BLaER1 treated with 17β-estradiol and CSF1 and Interleukin-3, amounts not matched to agents 10 nM and 100 nM (cell line): ENCODE results near the gene CLK2.
"Not testable (repeated sequence)": the region's sequence is repeated elsewhere in the genome, so short reads cannot be mapped to it uniquely, and the experiment has no call there.

Experiments
- H3K27ac ChIP-seq, 11 experiments: shearing (Covaris generic); formaldehyde crosslinking; 2 replicates each; pipeline ENCODE4 v1.8.1; 2022
- H3K27me3 ChIP-seq, 11 experiments: shearing (Covaris generic); formaldehyde crosslinking; 2 replicates each; pipeline ENCODE4 v1.8.1; 2022
- H3K36me3 ChIP-seq, 11 experiments: shearing (Covaris generic); formaldehyde crosslinking; 2 replicates each; pipeline ENCODE4 v1.8.1; 2022
- H3K4me1 ChIP-seq, 10 experiments: shearing (Covaris generic); formaldehyde crosslinking; 2 replicates each; pipeline ENCODE4 v1.8.1; 2022
- H3K4me2 ChIP-seq, 11 experiments: shearing (Covaris generic); formaldehyde crosslinking; 2 replicates each; pipeline ENCODE4 v1.8.1; 2022
- H3K4me3 ChIP-seq, 10 experiments: shearing (Covaris generic); formaldehyde crosslinking; 2 replicates each; pipeline ENCODE4 v1.8.1; 2022
- H3K9ac ChIP-seq, 11 experiments: shearing (Covaris generic); formaldehyde crosslinking; 2 replicates each; pipeline ENCODE4 v1.8.1; 2022
- H3K9me3 ChIP-seq, 11 experiments: shearing (Covaris generic); formaldehyde crosslinking; replicated peaks in 1 of 11; 2 replicates each; pipeline ENCODE4 v1.8.1; 2022
- H4K20me1 ChIP-seq, 11 experiments: shearing (Covaris generic); formaldehyde crosslinking; 2 replicates each; pipeline ENCODE4 v1.8.1; 2022
- Cebpa-rat ChIP-seq, 11 experiments: shearing (Covaris generic); IDR thresholded peaks; 2 replicates each; pipeline ENCODE4 v1.8.1; 2022

The CLK2 gene

DNA sequence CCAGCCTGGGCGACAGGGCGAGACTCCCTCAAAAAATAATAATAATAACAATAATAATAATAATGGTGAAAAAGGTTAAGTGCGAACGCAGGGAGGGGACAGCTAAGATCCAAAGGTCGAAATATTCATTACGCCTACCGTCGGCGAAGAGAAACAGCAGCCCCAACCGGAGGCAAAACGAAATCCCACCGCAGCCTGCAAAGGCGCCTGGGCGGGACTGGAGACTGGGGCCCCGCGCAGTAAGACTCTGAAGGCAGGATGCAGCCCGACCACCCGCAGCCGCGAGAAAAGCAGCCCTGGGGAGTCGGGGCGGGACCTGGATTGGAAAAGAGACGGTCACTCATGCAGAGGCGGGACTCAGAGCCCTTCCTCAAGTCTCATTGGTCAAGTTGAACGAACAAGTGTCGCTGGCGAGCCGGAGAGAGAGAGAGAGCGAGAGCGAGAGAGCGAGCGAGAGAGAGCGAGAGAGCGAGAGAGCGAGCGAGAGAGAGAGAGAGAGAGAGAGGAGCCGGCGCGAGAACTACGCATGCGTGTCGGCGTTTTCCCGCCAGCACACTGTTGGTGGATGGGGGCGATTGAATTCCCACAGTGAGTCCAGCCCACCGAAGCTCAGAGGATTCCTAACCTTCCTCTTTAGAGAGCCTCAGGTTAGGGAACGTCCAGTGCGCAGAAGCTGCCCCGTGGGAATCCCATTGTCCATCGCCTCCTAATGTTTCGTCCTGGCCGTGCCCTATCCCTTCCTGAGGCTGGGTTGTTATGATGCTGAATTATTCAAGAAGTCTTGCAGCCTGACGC, 28.7 kb downstream of the CLK2 start:
- H3K27me3 ChIP-seq = no peaks in the 10 kb centered on the region
- peak overlapping the region; percentile 80 to 98 (median 93) for H3K4me2 ChIP-seq
- peaks cover 42 to 55% (median 48%) of the 10 kb centered on the region in 10 experiments for H3K4me1 ChIP-seq
- H3K27ac ChIP-seq = peak overlapping the region; percentile 51 to 90 (median 85); a peak in 21 of 22 replicates
- peaks cover 7 to 32% (median 19%) of the 10 kb centered on the region in 11 experiments; a peak in 20 of 22 replicates for H3K36me3 ChIP-seq
- no peak for TF ChIP-seq Cebpa-rat (IDR thresholded peaks at IDR 0.05)
- H4K20me1 ChIP-seq = no peaks in the 10 kb centered on the region
- H3K4me3 ChIP-seq = peak overlapping the region; percentile 60 to 76 (median 68)
- peak overlapping the region; percentile 81 to 87 (median 85) for H3K9ac ChIP-seq
- no peaks in the 10 kb centered on the region for H3K9me3 ChIP-seq

- H3K27ac ChIP-seq = peak overlapping the region in 9 of 11 experiments; percentile 19 to 90 (median 86); a peak in 9 of 22 replicates
Measured at GRCh38 chr1:155242805-155243358, 30.4 kb downstream of the CLK2 start.

GRCh38 chr1:155241841-155242264, 31.5 kb downstream of the CLK2 start:
- H3K9ac ChIP-seq = peak overlapping the region in 6 of 11 experiments; percentile 39 to 76 (median 74); a peak in 8 of 22 replicates
- peak overlapping the region in 10 of 11 experiments; percentile 3 to 77 (median 54); a peak in 14 of 22 replicates for H3K27ac ChIP-seq
- TF ChIP-seq Cebpa-rat (IDR thresholded peaks at IDR 0.05) = no peak
- H4K20me1 ChIP-seq = no peaks in the 10 kb centered on the region
- peak overlapping the region in 4 of 10 experiments; percentile 57 to 73 (median 63); a peak in 2 of 20 replicates for H3K4me3 ChIP-seq
- H3K9me3 ChIP-seq = no peaks in the 10 kb centered on the region
- H3K36me3 ChIP-seq = peaks cover 15 to 33% (median 25%) of the 10 kb centered on the region in 11 experiments; a peak in 21 of 22 replicates
- H3K4me1 ChIP-seq = peaks cover 43 to 68% (median 53%) of the 10 kb centered on the region in 10 experiments
- no peaks in the 10 kb centered on the region for H3K27me3 ChIP-seq
- H3K4me2 ChIP-seq = peak overlapping the region; percentile 79 to 98 (median 92)

More at GRCh38 chr1:155242805-155243358, 30.4 kb downstream of the CLK2 start:
- no peak for TF ChIP-seq Cebpa-rat (IDR thresholded peaks at IDR 0.05)
- Histone ChIP-seq H3K9ac (peak overlapping the region; percentile 81 to 87 (median 85); a peak in 20 of 22 replicates), H3K4me3 (peak overlapping the region; percentile 60 to 76 (median 68); a peak in 19 of 20 replicates), H3K4me2 (peak overlapping the region; percentile 80 to 98 (median 93)), H3K9me3 (no peaks in the 10 kb centered on the region), H3K36me3 (peaks cover 13 to 33% (median 23%) of the 10 kb centered on the region in 11 experiments), H4K20me1 (no peaks in the 10 kb centered on the region), H3K4me1 (peaks cover 42 to 57% (median 50%) of the 10 kb centered on the region in 10 experiments), H3K27me3 (no peaks in the 10 kb centered on the region)

DNA sequence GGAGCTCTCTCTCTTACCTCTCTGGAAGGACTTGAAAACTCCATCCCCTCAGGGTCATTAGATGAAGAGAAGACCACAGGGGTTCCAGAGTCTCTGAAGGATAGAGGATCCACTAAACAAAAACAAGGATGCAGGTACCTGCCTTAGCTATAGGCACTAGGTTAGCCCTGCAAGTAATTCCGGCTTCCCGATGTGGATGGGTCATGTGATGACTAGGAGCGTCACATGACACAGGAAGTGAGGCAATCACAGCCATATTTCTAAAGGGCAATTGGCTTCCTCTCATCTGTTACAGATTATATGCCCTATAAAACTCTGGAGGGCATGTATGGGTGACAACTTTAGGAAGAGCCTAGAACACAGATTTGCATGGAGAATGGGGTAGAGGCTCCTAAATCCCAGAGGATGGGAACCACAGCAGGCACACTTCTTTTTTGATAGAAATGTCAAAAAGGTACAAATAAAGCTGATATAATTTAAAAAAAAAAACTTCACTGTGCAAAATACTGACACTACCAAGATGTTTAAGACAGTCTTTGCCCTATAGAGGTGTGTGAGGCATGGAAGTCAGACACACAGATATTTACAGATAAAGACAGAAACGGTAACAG, 32.1 kb downstream of the CLK2 start:
- H3K9me3 ChIP-seq = no peaks in the 10 kb centered on the region
- H3K4me1 ChIP-seq = peaks cover 43 to 74% (median 60%) of the 10 kb centered on the region in 10 experiments
- no peaks in the 10 kb centered on the region for H3K27me3 ChIP-seq
- H3K36me3 ChIP-seq = peaks cover 17 to 36% (median 32%) of the 10 kb centered on the region in 11 experiments; a peak in 21 of 22 replicates
- H3K4me3 ChIP-seq = peak overlapping the region; percentile 52 to 73 (median 60)
- no peaks in the 10 kb centered on the region for H4K20me1 ChIP-seq
- peak overlapping the region in 10 of 11 experiments; percentile 3 to 77 (median 58); a peak in 18 of 22 replicates for H3K27ac ChIP-seq
- peak in 2 of 11 experiments; percentile 29 to 54; a peak in 1 of 22 replicates for TF ChIP-seq Cebpa-rat (IDR thresholded peaks at IDR 0.05)
- peak overlapping the region; percentile 79 to 98 (median 92) for H3K4me2 ChIP-seq
- H3K9ac ChIP-seq = peak overlapping the region; percentile 44 to 78 (median 72); a peak in 20 of 22 replicates

DNA sequence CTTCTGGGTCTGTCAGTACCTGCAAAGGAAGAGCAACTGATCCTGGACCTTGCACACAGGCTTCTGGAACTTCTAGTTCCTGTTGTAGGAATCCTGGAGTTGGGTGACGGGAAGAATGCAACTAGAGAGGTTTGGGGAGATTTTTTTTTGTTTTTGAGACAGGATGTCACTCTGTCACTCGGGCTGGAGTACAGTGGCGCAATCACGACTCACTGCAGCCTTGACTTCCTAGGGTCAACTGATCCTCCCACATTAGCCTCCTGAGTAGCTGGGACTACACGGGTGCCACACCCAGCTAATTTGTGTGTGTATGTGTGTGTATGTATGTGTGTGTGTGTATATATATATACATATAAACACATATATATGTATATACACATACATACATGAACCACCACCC, 36.9 kb downstream of the CLK2 start:
- Histone ChIP-seq H3K27ac (peak overlapping the region in 6 of 11 experiments; percentile 4 to 77 (median 58); a peak in 10 of 22 replicates), H3K4me1 (peaks cover 11 to 49% (median 31%) of the 10 kb centered on the region in 10 experiments), H3K9me3 (no peaks in the 10 kb centered on the region), H3K4me3 (peak overlapping the region in 2 of 10 experiments; percentile 29 to 46; a peak in 4 of 20 replicates), H3K27me3 (no peaks in the 10 kb centered on the region), H3K4me2 (peak overlapping the region in 7 of 11 experiments; percentile 42 to 87 (median 53); a peak in 13 of 22 replicates), H4K20me1 (no peaks in the 10 kb centered on the region), H3K36me3 (peaks cover 24 to 44% (median 39%) of the 10 kb centered on the region in 11 experiments; a peak in 21 of 22 replicates), H3K9ac (peak overlapping the region in 7 of 11 experiments; percentile 4 to 62 (median 48); a peak in 7 of 22 replicates)
- TF ChIP-seq Cebpa-rat (IDR thresholded peaks at IDR 0.05) = peak in 2 of 11 experiments; percentile 26 to 41; a peak in 2 of 22 replicates

GRCh38 chr1:155235375-155235774, 37.9 kb downstream of the CLK2 start:
- peaks cover 2 to 44% (median 22%) of the 10 kb centered on the region in 10 experiments for H3K4me1 ChIP-seq
- peak overlapping the region in 3 of 11 experiments; percentile 45 to 87 (median 85); a peak in 5 of 22 replicates for H3K4me2 ChIP-seq
- H3K27me3 ChIP-seq, H3K9me3 ChIP-seq, H4K20me1 ChIP-seq, H3K4me3 ChIP-seq: not testable (repeated sequence)
- H3K36me3 ChIP-seq = peaks cover 24 to 44% (median 39%) of the 10 kb centered on the region in 11 experiments; a peak in 21 of 22 replicates
- peak overlapping the region in 3 of 11 experiments; percentile 65 to 77 (median 71); a peak in 4 of 22 replicates for H3K27ac ChIP-seq
- peak overlapping the region in 1 of 11 experiments; percentile 62; a peak in 1 of 22 replicates for H3K9ac ChIP-seq

GRCh38 chr1:155233502-155233901, 39.8 kb downstream of the CLK2 start:
- H3K4me2 ChIP-seq, H3K27ac ChIP-seq, H3K27me3 ChIP-seq, H3K9me3 ChIP-seq, H3K9ac ChIP-seq, H3K4me3 ChIP-seq, H4K20me1 ChIP-seq: not testable (repeated sequence)
- Histone ChIP-seq H3K36me3 (peaks cover 16 to 31% (median 26%) of the 10 kb centered on the region in 11 experiments; a peak in 21 of 22 replicates), H3K4me1 (peaks cover 0 to 30% (median 18%) of the 10 kb centered on the region in 10 experiments; a peak in 16 of 20 replicates)

DNA sequence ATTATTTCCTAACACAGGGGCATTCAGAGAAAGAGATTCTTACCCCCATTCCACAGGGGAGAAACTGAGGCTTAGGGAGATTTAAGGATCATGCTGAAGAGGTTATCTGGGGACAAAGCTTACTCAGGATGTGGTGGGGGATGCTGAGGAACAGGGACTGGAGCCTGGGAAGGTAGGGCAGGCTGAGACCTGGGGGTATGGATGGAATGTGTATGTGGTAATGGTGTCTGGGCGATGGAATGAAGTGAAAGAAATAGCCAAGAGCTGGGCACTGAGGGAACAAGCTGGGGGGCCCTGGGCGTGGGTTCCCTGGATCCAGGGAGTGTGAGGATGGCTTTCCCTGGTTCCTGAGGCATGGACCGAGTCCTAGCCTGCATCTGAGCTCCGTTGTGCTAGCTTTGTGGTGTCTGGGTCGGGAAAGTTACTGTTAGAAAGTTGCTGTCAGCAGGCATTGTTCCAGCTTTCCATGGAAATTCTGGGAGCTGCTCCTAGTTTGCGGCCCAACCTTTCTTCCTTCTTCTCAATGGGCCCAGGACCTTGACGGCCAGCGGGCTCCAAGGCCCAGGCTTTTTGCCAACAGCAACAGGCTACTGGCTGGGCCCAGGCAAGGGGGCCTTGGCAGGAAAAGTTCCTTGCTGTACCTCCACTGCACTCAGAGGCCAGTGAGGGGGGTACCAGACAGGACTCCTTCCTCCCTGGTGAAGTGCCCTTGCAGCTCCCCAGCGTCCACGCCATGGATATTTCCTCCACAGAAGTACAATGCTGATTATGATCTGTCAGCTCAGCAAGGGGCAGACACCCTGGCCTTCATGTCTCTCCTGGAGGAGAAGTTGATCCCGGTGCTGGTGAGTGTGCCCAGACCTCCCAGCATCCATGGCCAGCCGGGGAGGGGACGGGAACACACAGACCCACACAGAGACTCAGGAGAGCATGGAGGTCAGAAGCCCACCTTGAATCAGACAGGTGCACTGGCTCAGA, 41.0 kb downstream of the CLK2 start:
- H3K27ac ChIP-seq, H3K27me3 ChIP-seq, H3K9me3 ChIP-seq, H3K9ac ChIP-seq, H3K4me3 ChIP-seq, H4K20me1 ChIP-seq, H3K4me2 ChIP-seq: not testable (repeated sequence)
- H3K36me3 ChIP-seq = peaks cover 11 to 20% (median 18%) of the 10 kb centered on the region in 11 experiments; a peak in 21 of 22 replicates
- peaks cover 8 to 30% (median 24%) of the 10 kb centered on the region in 10 experiments for H3K4me1 ChIP-seq

GRCh38 chr1:155231302-155231701, 42.0 kb downstream of the CLK2 start:
- H3K27me3 ChIP-seq, H3K27ac ChIP-seq, H3K9ac ChIP-seq, H4K20me1 ChIP-seq, H3K4me3 ChIP-seq, H3K36me3 ChIP-seq, H3K4me2 ChIP-seq, H3K9me3 ChIP-seq: not testable (repeated sequence)
- H3K4me1 ChIP-seq = peaks cover 11 to 22% (median 17%) of the 10 kb centered on the region in 10 experiments
